GM19035 (cell line): ENCODE results near the gene BCL2L13.

ENCODE experiments used
- ATAC-seq: cut with Tn5 transposase; IDR thresholded peaks from one replicate; pipeline ENCODE4 v1.9.1; 2021; ENCODE audit not compliant: unreplicated experiment

BCL2L13 gene

GRCh38 chr22:17726006-17726927, 87.7 kb downstream of the BCL2L13 start:
- ATAC-seq: no peak

- no peak for ATAC-seq
Observed at GRCh38 chr22:17726928-17727897, 88.7 kb downstream of the BCL2L13 start.

- no peak for ATAC-seq
Observed at GRCh38 chr22:17728786-17729185, 90.2 kb downstream of the BCL2L13 start.

GRCh38 chr22:17729561-17729960, 91.0 kb downstream of the BCL2L13 start:
- ATAC-seq: no peak

GRCh38 chr22:17732251-17732854, 93.8 kb downstream of the BCL2L13 start:
- no peak for ATAC-seq

GRCh38 chr22:17733466-17733865, 94.9 kb downstream of the BCL2L13 start:
- ATAC-seq: no peak

GRCh38 chr22:17734187-17734586, 95.6 kb downstream of the BCL2L13 start:
- ATAC-seq: no peak

- no peak for ATAC-seq
Observed at GRCh38 chr22:17738386-17739128, 100.0 kb downstream of the BCL2L13 start.

GRCh38 chr22:17739196-17739975, 100.8 kb downstream of the BCL2L13 start:
- no peak for ATAC-seq

GRCh38 chr22:17741866-17742526, 103.4 kb downstream of the BCL2L13 start:
- no peak for ATAC-seq

- peak; percentile 56 for ATAC-seq
Observed at GRCh38 chr22:17742527-17742902, 104.0 kb downstream of the BCL2L13 start.

- ATAC-seq: no peak
Observed at GRCh38 chr22:17743661-17744411, 105.3 kb downstream of the BCL2L13 start.

- ATAC-seq: no peak
Observed at GRCh38 chr22:17744430-17744829, 105.9 kb downstream of the BCL2L13 start.

GRCh38 chr22:17746916-17747315, 108.4 kb downstream of the BCL2L13 start:
- ATAC-seq: no peak

GRCh38 chr22:17748555-17749353, 110.2 kb downstream of the BCL2L13 start:
- ATAC-seq: no peak

GRCh38 chr22:17749605-17750395, 111.2 kb downstream of the BCL2L13 start:
- no peak for ATAC-seq

- ATAC-seq: no peak
Observed at GRCh38 chr22:17751596-17751995, 113.0 kb downstream of the BCL2L13 start.
